GM12873 (cell line): ENCODE data around the gene EGR1.

Experiments used
- TF ChIP-seq, protein P1 (sequence below): IDR thresholded peaks from 2 replicates; pipeline ENCODE4 v1.5.1; 2012; ENCODE audit warnings: low read depth, mild to moderate bottlenecking, moderate library complexity, low read length, control low read depth; ENCODE audit not compliant: insufficient read depth; ENCODE audit errors: missing control alignments

The EGR1 gene

GRCh38 chr5:138465261-138466124 lies at the start of gene EGR1:
Gene EGR1, plus strand, starts transcription at chr5:138465479. Its CDS starts 283 bp downstream, at chr5:138465762.
- TF ChIP-seq, protein P1, sequence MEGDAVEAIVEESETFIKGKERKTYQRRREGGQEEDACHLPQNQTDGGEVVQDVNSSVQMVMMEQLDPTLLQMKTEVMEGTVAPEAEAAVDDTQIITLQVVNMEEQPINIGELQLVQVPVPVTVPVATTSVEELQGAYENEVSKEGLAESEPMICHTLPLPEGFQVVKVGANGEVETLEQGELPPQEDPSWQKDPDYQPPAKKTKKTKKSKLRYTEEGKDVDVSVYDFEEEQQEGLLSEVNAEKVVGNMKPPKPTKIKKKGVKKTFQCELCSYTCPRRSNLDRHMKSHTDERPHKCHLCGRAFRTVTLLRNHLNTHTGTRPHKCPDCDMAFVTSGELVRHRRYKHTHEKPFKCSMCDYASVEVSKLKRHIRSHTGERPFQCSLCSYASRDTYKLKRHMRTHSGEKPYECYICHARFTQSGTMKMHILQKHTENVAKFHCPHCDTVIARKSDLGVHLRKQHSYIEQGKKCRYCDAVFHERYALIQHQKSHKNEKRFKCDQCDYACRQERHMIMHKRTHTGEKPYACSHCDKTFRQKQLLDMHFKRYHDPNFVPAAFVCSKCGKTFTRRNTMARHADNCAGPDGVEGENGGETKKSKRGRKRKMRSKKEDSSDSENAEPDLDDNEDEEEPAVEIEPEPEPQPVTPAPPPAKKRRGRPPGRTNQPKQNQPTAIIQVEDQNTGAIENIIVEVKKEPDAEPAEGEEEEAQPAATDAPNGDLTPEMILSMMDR: no peak

DNA sequence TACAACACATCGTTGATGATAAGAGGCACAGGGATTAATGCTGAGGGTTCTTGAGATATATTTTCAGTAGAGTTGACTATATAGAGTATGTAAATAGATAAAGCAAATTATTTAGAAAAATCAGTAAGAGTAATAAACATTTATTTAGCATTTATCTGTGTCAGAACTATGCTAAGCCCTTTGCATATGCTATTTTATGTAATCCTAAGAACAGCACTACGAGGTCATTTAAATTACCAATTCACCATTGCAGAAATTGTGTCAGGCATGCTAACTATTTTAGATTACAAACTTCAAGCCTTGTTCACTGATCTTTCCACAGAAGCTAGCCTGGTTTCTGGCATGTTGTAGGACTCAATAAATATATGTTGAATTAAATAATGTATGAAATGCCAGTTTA lies 46.8 kb upstream of the EGR1 start:
- TF ChIP-seq, protein P1: no peak

- TF ChIP-seq, protein P1: no peak
Measured at GRCh38 chr5:138425079-138425478, 40.2 kb upstream of the EGR1 start.

DNA sequence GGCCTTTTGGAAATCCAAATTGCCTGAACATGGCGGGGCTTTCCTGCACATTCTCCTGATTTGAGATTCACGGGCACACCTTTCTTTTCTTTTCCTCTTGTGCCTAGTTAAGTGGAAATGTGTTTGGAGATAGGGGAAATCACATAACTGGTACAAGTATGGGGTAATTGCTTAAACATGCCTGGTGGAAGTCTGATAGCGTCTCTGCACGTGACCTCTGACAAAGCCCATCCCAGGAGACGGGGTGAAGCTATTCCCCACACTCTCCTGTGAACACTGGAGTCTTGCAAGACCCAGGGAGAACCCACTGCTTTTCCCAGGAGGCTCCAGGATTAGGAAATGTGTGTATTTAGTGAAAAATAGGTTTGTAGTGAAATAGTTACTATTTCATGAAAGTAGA lies 29.3 kb upstream of the EGR1 start:
- TF ChIP-seq, protein P1: no peak

- TF ChIP-seq, protein P1: no peak
Measured at GRCh38 chr5:138438003-138438723, 27.1 kb upstream of the EGR1 start.

DNA sequence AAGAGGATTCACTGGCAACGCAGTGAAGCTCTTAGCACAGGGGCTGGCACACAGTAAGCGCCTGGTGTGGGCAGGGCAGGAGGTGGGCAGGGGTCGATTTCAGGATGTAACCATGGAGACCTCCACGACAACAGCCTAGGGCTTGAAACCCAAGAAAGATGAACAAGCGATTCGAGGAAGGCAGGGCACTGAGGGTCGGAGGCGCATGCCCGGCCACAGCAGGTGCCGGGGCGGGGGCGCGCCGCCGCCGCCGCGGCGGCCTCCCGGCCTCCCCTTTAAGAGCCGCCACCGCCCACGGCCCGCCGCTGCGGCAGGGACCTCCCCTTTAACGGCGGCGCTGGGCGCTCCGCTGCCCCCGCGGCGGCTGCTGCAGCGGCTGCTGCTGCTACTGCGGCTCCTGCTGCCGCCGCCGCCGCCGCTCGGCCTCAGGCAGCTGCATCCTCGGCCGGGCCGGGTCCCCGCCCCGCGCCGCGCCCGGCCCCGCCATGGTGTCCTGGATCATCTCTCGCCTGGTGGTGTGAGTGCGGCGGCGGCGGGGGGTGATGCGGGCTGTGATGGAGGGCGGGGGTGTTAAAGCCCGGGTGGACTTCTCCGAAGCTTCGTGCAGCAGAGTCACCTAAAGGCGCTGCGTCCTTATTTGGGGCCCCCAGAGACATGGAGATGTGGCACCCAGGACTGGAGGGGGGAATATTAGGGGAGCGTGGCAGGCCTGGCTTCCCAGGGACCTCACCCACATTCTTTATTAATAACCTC lies 26.4 kb upstream of the EGR1 start, which contains the start of gene REEP2:
TSS of gene REEP2 (plus strand) at position 334 of the 753 bp plus-strand sequence. CDS start at position 486, 152 bp downstream.
- TF ChIP-seq, protein P1: no peak
